ENCODE measurements around the gene ARAP3.
A peak's percentile ranks its signal among the peaks of the same experiment; 100 is the strongest.

Gene ARAP3

DNA sequence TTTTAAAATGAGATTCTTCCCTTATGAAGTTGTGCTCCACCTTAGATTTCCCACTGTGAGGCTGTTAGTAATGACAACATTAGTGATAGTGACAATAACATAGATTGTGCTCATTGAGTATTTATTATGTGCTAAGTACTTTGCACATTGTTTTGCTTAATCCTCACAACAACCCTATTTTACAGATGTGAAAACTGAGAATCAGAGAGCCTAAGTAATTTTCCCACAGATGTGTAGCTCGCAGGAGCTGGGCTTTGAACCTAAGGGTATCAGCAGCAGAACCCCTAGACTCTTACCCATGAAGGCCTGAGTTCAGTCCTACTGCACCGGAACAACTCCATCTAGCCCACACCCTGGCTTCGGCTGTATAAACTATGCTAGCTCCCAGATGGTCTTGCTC, 15.6 kb upstream of the ARAP3 start:
- DNase-seq = no peak

DNA sequence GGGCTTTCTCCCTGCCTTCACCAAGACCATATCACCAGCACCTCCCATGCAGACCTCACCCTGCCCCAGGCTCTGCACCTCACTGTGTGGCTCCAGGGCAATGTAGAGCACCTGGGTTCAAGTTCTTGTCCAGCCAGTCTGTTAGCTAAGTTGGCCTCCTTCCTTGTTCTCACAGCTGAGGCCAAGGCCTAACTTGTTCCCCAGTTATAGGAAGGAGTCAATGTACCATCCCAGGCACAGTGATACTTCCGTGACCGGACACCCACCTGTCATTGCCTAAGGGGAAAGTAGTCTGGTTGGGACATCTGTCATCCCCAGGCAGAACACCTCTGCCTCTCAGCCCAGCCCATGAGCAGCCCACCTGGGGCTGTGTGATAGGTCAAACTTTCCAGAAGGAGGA, 14.4 kb upstream of the ARAP3 start:
- DNase-seq = no peak

DNA sequence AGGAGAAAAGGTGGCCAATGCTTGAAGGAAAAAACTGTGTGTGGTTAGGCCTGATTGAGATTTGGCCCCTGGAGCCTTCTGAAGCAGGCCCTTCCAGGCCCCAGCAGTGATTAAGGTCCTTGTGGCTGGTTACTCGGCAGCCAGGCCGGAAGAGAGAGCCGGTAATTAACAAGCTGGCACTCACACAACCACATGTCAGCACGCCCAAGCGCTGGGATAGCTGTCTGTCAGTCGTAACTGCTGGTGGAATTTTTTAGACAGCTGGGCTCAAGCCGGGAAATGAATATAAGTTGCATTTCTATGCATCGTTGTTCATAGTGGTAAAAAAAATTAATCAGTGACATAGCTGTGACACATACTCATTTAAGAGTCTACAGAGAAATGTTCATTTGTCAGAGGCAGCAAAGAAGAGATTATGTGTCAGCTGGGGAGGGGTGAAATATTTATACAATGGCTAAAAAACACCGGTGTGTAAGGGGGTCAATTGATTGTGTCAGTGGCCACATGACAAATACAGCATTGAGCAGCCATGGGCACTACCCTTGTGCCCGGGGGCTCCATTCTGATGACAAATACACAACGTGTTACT, 13.7 kb upstream of the ARAP3 start:
- no peak for DNase-seq

DNA sequence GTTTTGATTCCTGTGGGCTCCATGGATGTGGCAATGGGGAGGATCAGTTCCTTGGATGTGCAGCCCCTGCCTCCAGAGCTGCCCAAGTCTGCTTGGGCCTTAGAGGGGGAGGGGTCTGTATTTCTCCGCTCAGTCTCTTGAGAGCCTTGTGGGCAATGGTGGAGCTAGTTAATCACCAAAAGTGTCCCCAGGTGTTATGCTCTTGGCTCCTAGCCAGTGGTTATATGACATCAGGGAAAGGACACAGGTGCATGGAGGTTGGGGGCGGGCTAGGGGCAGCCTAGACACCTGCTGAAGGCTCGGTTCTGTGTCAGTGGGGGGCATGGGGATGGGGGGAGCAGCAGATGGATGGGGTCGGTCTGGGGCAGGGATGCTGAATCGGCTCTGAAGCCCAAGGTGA, 12.4 kb upstream of the ARAP3 start:
- DNase-seq = no peak

DNA sequence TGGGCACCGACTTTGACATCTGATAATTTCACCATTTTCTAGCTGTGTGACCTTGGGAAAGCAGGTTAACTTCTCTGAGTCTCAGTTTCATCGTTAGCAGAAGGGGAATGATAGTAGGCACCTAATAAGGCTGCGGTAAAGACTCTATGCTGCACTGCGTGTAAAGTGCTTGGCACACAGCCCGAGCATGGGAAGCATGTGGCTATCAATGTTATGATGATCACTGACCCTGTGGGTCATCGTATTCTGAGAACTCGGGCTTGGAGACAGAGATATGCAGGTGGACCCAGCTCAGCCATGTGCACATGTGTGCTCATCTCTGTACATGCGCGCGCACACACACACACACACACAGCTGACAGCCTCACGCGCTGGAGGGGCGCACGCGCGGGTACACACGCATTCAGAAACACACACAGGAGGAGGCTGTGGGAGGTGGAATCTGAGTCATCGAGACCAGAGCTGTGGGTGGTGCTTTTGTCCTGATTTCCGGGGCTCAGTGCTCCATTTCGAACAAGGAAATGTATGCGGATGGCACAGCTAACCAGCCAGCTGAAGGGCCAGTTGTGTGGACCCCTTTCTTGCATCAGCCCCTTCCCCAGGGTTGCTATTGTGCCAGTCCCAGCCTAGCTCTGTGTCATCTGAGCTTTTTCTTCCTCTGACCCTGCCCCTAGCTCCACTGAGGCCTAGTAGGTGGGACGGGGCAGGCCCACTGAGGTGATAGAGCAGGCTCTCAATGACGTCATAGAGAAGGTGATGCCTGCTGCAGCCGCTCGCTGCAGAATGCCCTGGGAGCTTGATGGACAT, 11.1 kb upstream of the ARAP3 start:
- no peak for DNase-seq

DNA sequence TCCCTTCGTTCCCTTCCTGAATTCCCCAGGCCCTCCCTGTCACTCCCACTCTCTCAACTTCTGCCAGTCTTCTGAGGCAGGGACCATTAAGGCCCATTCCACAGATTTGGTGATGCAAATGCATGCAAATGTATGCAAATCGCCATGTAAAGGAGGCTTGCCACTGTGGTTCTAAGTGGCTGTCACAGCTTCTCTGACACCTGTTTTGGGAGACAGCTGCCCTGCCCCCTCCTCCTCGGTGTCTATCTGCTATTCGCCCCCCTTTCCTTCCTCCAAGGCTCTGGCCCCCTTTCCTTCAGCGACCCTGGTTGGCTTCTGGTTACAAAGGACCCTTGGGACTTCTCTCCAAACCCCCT, 10.5 kb upstream of the ARAP3 start:
- no peak for DNase-seq

DNA sequence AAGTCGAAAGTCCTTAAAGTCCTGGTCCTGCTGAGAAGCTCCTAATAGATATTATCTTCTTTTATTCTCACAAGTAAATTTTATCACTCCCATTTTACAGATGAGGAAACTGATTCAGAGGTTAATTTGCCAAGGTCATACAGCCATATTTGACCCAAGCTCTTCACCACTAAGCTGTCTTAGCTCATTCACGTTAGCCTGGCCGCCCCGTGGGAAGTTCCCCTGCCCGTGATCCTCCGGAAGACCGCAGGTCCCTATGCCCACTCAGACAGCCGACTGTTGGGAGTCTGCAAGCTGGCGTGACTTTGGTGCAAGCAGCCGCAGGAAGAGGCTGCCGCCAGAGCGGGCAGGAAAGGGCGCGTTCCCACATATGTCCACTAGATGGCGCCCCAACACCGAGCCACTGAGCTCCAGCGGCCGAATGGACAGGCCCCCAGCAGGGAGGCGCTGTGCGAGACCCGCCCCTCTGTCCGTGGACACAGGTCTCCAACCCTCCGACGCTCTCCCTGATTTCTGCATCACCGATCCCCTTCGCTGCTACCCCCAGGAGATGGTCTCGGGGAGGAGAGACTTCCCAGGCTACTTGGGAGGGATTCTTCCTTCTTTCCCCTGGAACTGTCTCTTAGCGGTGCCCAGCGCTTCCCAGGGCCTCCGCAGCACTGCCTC, 10.0 kb upstream of the ARAP3 start:
- DNase-seq = peak; percentile 87

DNA sequence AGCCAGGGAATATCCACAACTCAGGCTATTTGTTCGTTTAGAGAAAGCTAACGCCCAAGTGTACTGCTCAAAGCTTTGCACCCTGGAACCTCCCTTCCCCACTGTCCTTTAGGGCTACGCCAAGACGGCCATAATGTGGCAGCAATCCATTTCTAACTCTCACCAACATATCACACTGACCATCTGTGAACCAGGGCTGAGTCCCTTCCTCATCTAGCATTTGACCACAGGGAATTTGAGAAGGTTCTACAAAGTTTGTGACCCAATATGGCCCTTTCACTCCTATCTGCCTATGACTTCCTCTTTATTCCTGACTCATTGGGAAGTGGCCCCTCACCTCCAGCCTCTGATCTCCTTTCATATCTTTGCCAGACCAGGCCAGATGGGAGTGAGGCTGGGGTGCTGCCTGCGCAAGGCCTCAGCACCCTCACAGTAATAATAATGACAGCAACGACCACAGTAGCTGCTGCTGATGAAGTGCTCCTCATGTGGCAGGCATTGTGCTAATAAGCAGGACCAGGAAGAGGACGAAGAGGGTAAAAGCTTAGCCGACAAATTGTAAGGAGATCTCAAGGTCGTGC, 9.3 kb upstream of the ARAP3 start:
- DNase-seq = no peak

DNA sequence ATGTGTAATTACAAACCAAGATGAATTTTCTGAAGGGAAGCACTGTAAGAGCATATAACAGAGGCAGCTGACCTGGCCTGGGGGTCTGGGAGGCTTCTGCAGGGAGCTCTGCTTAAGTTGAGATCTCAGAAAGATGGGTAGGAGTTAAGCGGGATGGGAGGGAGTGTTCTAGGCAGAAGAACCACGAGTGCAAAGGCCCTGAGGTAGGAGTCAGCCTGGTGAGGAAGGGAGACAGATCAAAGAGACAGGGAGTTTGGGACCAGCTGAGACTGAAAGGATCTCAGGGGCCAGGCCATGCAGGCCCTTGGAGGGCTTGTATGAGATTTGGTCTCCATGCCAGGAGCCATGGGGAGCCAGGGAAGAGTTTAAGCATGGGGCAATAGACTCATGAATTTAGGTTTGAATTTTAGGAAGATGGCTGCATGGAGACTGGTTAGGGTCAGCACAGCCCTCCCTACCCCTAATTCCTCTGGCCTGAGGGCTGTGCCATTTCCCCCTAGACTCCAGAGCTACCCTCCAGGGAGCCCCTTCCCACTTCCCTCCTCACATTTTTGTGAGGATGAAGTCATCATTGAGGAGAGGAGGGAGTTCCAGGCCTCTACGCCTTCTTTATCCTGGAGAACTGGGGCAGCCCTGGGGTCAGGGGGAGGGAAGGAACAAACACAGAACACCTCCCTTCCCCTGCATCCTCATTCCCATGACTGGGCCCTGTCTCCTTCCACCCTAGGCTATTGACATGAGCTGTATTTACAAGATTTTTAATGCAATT, 4.8 kb upstream of the ARAP3 start:
- no peak for DNase-seq

DNA sequence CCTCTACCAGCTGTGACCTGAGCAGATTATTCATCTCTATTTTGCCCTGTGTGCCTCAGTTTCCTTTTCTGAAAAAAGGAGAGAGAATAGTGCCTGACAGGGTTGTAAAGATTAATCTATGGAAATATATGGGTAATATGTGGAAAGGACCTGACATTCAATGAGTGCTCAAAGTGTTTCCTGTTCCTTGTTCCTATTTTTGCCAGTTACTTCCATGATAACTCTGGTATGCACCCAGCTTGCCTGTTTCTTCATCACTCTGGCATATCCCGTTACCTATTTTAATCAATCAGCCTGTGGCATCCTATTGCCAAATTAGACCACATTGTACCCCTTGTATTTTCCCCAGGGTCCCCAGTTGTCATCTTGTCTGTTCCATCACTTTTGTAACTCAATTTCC, 3.6 kb upstream of the ARAP3 start:
- no peak for DNase-seq

DNA sequence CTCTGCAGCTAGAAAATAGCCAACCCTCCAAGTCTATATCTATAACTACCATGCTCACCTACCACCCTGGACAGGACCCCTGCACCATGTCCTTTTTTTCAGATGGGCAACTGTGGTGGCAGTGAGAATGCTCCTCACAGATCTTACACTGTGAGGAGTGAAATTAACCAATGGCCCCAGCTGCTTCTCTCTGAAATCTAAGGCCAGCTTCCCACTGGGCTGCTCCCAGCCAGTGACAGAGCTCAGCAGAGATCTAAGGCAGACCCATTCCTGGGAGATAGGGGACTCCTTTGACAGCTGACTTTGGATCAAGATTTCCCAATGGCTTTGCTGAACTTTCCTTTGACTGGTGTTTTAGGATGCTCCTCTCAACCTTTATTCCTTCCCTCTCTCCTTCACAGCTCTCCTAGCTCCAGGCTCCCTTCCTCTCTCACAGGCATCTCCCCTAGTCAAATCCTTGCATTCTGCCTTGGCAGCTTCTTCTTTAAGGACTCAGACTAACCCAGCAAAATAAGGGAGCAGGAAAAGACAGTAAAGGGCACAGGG, 1.6 kb upstream of the ARAP3 start:
- no peak for DNase-seq

DNA sequence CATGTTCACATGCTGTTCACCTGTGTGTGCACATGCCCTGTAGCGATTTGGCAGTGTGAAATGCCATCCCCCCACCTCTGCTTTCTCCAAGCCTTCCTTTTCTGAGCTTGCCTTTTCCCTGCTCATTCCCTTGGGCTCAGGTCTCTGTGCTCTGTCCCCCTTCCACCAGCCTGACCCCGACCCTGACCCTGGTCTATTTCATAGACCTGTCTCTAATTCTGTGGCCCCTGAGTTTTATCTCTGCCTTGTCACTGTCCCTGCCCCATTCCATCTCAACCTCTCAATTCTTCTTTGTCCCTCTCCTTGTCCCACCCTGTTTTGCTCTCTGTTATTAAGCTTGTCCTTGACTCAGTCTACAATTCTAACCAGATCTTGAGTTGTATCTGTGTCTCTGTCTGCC, 735 bp downstream of the ARAP3 start:
- DNase-seq = no peak

DNA sequence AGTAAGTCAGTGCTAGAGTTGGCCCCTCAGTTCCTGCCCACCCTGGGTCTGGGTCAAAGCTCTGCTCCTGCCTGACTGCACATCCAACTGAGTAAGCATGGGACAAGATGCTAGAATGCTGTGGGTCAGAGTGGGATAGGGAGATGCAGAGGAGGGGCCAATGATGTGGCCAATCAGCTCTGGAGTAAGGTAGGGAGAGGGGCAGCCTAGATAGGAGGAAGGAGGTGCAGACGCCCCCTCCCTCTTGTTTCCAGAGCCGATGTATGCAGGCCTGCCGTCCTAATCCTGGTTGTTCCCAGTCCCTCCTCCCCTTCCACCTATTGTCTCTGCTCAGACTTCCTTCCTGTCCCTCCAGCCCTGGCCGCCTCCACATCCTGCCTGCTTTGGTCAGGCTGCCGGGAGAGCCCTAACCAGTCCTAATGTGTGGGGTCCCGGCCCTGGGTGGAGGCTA, 1.3 kb downstream of the ARAP3 start:
- peak; percentile 42 for DNase-seq

DNA sequence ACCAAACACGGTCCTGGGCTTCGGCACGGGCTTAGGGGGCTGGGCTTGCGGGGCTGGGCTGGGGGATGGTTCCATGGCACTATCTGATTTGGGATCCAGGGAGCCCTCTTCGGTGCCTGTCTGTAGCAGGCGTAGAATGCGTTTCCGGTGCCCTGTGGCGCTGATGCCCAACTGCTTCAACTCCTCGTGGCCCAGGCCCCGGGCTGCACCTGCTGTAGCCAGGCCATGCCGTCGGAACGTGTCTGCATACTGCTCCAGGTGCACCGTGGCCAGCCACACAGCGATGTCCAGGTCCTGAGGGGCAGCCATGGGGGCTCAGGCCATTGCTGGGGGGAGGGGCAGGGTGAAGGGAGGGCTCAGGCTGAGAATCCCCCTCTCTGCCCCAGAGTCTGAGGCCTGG, 1.9 kb downstream of the ARAP3 start:
- DNase-seq = no peak

DNA sequence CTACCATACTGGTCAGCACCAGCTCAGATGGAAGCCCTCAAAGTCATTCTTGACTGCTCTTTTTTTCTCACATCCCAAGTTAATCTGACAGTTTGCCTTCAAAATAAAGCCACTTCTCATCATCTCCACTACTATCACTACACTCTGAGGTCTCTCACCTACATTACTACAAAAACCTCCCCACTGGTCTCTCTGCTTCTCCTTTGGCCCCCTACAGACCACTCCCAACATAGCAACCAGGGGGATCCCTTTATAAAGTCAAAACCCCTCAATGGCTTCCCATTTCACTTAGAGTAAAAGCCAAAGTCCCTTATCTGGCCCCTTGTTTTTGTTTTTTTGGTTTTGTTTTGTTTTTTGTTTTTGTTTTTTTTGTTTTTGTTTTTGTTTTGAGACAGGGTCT, 4.6 kb downstream of the ARAP3 start:
- no peak for DNase-seq

DNA sequence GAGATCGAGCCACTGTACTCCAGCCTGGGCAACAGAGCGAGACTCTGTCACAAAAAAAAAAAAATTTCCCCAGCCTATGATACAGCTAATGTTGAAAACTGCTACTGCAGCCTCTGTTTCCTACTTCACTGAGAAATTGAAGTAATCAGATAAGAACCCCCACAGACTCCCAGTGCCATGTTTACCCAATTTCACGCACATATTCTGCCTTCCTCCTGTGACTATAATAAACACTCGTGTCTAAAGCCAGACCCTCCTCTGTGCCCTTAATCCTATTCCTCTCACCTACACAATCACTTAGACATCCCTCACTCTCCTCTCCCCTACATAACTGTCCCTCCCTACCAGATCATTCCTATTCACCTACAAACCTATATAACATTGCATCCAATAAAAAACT, 6.4 kb downstream of the ARAP3 start:
- no peak for DNase-seq

DNA sequence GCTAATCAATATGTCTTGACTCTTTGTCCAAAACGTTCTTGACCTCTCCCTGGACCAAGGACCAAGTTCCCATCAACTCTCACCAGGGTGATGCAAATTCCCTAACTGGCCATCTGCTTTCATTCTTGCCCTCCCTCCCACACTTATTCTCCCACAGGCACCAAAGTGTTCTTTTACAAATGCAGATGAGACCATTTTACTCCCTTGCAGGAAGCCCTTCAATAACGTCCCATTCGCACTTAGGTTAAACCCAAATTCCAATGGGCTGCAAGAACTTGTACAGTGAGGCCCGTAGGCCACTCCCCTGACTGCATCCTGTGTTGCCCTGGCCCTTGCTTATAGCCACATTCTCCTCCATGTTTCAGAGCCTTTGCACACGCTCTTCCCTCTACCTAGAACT, 7.3 kb downstream of the ARAP3 start:
- DNase-seq = no peak

DNA sequence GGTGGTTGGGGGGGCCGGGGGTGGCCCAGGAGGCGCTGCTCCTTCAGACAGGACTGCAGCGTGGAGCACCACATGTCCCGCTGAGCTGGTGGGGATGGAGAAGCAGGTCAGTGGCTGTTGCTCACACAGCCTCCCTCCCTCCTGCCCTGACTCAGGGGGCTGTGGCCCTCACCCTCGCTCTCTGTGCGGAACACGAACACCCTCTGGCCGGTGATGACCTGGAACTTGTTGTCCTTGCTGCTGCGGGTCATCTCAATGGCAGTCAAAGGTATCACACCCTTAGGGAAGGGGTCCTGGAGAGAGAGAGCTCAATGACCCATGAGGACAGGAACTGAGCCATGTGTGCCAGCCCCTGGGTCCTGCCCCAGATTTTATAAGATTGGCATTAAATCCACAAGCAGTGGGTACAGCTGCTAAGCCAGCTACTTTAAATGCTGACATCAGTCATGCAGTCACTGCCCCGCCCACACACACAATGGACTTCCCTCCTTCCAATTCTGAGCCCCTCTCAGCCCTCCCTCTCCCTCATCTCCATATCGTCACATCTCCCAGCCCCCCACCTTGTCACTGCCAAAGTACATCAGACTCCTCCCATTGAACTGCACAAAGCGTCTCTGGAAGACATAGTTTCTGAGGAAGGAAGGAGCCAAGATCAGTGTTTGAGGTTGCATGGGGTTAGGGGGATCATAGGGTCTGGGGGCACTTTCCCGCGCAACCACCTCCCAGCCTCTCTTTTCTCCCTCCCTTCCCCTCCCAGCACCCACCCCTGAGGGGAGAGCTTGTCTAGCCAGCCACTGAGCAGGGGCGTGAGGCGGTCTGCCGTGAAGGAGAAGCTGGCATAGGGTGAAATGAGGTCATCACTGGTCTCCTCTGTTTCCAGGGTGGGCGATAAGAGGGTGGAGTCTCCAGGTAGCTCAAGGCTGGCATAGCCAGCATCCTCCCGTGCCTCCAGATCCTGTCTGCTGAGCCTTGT, 8.9 kb downstream of the ARAP3 start:
- DNase-seq = peak; percentile 37

DNA sequence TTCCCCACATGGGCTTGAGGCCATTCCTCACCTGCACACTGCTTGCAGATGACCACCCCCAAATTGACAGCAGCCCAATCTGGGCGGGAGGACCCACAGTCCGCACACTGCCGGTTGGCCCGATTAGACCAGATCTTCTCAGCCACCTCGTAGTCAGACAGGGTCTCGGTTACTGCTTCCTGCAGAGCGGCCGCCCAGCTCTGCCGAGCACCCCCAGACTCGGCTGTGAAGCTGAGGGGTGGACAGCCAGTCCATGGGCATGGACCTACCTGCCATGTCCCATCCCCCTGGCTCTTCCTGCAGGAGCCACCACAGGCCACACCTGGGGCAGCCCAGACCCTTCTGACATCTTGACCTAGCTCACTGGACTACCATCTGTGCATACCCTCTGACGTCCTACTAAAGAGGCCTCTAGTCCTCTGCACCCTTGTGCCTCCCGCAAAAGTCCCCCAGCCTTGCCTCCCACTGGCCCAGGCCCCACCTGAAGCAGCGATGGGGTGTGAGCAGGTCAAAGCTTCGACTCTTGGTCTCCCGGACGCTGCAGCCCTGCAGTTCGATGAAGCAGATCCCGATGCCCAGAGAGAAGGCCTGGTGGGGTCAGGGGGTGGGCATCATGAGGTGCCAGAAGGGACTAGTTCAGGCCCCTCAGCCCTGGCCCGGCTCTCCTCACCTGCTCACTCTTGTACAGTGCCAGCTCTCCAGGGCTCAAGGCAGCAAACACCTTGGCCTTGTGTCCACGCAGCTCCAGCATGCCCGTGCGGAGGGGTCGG, 9.8 kb downstream of the ARAP3 start:
- DNase-seq = no peak

DNA sequence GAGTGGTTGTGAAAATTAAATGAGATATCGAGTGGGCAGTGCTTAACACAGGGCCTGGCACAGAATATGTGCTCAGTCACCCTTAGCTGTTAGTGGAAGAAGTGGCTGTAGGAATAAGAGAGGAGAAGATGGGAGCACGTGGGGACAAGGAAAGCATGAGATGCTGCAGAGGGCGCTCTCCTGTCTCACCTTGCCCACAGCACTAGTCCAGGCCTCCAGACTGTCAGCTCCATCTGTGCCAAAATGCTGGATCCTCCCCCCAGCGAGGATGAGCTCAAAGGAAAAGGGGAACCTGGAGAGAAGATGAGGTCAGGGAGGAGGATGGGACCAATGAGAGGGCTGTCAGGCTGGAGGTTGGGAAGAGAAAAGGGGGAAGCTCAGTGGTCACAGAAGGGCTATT, 12.5 kb downstream of the ARAP3 start:
- DNase-seq = no peak

Measured in right kidney (tissue), 1 donor.